IPS-20b (cell line): Measurements from ENCODE around the gene REEP6.
"Not testable (repeated sequence)": the region's sequence is repeated elsewhere in the genome, so short reads cannot be mapped to it uniquely, and the experiment has no call there.

ENCODE experiments used
- H3K27ac ChIP-seq: one replicate; pipeline ENCODE4 v1.5.1; 2013; ENCODE audit warnings: low read length
- H3K27me3 ChIP-seq: 2 replicates; pipeline ENCODE4 v1.6.1; 2013; ENCODE audit warnings: mild to moderate bottlenecking, low read length, inconsistent platforms; ENCODE audit not compliant: insufficient read depth
- H3K36me3 ChIP-seq: 2 replicates; pipeline ENCODE4 v1.6.1; 2013; ENCODE audit warnings: low read depth, mild to moderate bottlenecking, inconsistent platforms, low read length, moderate library complexity; ENCODE audit not compliant: insufficient read depth
- H3K4me1 ChIP-seq: 2 replicates; pipeline ENCODE4 v1.6.1; 2013; ENCODE audit warnings: mild to moderate bottlenecking, control low read depth, inconsistent platforms, low read length, moderate library complexity; ENCODE audit not compliant: insufficient read depth
- H3K4me3 ChIP-seq: 2 replicates; pipeline ENCODE4 v1.5.1; 2013; ENCODE audit warnings: mild to moderate bottlenecking, low read length, inconsistent platforms
- H3K9ac ChIP-seq: 2 replicates; pipeline ENCODE4 v1.6.1; 2013; ENCODE audit warnings: low read depth, mild to moderate bottlenecking, inconsistent platforms, low read length, moderate library complexity
- H3K9me3 ChIP-seq: 2 replicates; pipeline ENCODE4 v1.6.1; 2013; ENCODE audit warnings: mild to moderate bottlenecking, low read depth, low read length, inconsistent platforms; ENCODE audit not compliant: insufficient read depth

The REEP6 gene

DNA sequence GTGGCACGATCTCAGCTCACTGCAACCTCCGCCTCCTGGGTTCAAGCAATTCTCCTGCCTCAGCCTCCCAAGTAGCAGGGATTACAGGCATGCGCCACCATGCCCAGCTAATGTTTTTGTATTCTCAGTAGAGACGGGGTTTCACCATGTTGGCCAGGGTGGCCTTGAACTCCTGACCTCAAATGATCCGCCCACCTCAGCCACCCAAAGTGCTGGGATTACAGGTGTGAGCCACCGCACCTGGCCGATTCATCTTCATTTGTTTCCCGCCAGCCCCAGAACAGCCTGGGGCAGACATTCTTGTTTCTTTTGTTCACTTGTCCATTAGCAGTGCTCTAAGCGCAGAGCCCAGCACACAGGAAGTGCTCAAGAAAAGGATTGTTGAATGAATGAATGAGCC, 13.9 kb upstream of the REEP6 start:
- H3K4me1 ChIP-seq, H3K9ac ChIP-seq, H3K4me3 ChIP-seq, H3K27ac ChIP-seq, H3K9me3 ChIP-seq, H3K36me3 ChIP-seq: not testable (repeated sequence)
- peaks cover 18% of the 10 kb centered on the region for H3K27me3 ChIP-seq

DNA sequence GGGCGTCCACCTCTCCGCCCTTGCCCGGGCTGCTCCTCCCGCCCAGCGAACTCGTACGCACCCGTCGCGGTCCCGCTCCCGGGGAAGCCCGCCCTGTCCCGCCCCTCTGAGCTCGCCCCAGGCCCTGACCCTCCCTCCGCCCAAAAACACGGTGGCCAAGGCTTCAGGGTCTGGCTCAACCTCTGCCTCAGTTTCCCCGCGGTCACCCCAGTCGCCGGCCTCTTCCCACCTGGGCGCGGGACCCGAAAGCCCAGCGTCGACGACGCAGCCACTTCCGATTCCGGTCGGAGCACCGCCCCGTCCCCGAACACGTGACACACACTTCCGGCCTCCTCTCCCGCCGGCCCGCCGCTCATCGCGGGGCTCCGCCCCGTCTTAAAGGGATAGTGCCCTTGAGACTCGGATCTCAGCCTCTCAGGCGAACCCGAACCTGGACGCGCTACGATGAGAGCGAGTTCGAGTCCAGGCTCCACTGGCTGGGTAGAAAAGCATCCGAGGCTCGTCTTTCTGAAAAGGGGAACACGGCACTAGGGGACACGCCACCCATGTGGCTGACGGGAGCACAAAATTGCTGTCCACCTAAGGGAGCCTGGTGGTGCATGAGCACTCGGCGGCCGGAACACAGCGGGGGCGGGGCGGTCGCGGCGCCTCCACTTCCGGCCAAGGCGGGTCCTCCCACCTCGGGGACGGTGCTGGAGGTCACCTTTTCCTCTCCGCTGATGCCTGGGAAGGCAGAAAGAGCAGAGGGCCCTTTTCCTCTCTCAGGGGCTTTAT, 11.9 kb upstream of the REEP6 start, which contains the start of gene C19orf25:
Gene C19orf25 (minus strand): TSS at position 282 of the 774 bp plus-strand sequence. CDS start 312 bp downstream, outside the sequence.
- H3K9me3 ChIP-seq: no peaks in the 10 kb centered on the region
- H3K27me3 ChIP-seq: no peaks in the 10 kb centered on the region
- H3K27ac ChIP-seq: peak within 1 kb of the TSS; percentile 85
- no peaks in the 10 kb centered on the region for H3K36me3 ChIP-seq
- H3K4me1 ChIP-seq: no peaks in the 10 kb centered on the region
- peak within 1 kb of the TSS; percentile 73 for H3K4me3 ChIP-seq
- peak within 1 kb of the TSS; percentile 72 for H3K9ac ChIP-seq

DNA sequence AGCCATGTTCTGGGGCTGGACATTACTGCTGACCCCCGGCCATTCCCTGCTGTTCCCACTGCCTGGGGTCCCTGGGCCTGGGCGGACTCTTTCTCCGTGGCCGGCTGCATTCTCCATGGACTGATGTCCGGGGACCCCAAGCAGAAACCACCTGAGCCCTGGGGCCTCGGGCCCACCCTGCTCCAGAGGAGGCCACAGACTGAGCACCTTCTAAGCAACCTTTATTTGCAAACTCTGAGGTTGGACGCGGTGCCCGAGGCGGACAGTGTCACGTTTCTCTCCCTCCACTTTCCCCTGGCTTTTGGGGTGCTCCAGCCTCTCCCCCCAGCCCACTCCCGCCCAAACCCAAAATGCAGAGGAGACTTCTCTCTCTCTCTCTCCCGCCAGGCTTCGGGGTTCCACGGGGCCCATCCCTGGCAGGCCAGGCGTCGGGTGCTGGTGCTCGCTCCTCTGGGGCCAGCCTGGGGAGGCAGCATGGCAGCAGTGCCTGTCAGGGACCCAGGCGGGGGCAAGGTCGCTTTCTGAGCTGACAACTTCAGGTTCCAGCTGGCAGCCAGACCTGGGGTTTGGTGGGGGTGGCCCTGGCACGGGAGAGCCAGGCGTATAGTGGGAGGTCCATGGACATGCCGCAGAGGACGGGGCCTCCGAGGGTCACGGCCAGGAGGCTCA, 9.6 kb upstream of the REEP6 start:
- no peaks in the 10 kb centered on the region for H3K4me1 ChIP-seq
- no peaks in the 10 kb centered on the region for H3K27me3 ChIP-seq
- H3K4me3 ChIP-seq: no peak overlapping the region
- H3K9ac ChIP-seq: no peak overlapping the region
- H3K27ac ChIP-seq: no peak overlapping the region
- no peaks in the 10 kb centered on the region for H3K9me3 ChIP-seq
- H3K36me3 ChIP-seq: no peaks in the 10 kb centered on the region

DNA sequence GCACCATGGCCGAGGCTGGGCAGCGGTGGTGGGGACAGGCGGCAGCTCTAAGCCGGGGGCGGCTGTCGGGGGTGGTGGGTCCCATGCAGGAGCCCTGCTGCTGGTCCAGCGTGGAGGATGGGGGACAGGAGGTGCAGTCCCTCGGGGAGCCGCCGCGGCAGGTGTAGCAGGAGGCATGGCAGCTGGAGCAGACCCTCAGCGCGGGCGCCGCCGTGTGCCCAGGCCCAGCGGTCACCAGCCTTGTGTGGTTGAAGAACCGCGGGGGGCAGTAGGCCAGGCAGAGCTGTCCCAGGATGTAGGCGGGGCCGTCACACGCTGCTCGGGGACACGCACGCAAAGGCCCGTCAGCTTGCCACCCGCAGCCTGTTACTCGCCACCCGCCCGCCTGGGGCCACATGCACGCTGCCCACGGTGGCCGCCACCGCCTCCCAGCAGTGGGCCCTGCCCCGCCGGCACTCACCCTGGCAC, 9.1 kb upstream of the REEP6 start:
- Histone ChIP-seq H3K4me1 (no peaks in the 10 kb centered on the region), H3K9ac (no peak overlapping the region)

DNA sequence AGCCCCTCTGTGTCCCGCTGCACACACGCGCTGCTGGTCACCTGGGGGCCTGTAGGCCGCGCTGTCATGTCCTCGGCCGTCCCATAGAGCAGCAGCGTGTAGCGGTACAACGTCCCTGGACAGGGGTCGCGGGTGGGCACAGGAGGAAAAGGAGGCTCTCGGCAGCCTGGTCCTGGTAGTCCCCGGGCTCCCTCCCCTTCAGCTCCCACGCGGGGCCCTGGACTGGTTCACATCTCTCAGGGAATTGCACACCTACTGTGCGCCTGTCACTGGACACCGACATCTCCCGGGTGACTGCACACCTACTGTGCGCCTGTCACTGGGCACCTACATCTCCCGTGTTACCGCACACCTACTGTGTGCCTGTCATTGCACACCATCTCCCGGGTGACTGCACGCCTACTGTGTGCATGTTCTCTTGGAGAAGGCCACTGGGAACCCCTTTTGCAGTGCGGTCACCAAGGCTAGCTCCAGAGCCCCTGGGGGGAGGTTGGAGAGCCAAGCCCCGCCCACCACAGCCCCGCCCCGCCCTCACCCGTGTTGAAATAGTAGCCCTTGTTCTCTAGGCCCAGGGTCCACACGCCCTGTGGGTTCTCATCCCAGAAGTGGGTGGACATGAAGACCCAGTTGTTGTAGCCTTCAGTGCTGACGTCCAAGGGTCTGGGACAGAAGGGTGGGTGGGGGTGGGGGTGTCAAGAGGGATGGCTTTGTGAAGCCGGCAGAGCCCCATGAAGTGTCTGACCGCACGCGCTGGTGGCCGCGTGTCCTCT, 8.4 kb upstream of the REEP6 start:
- Histone ChIP-seq H3K4me1 (no peaks in the 10 kb centered on the region), H3K27me3 (no peaks in the 10 kb centered on the region), H3K9me3 (no peaks in the 10 kb centered on the region), H3K36me3 (no peaks in the 10 kb centered on the region), H3K27ac (no peak overlapping the region), H3K9ac (no peak overlapping the region), H3K4me3 (no peak overlapping the region)

More for the DNA sequence above, 9.1 kb upstream of the REEP6 start:
- Histone ChIP-seq H3K27me3 (no peaks in the 10 kb centered on the region), H3K27ac (no peak overlapping the region), H3K9me3 (no peaks in the 10 kb centered on the region), H3K4me3 (no peak overlapping the region), H3K36me3 (no peaks in the 10 kb centered on the region)

DNA sequence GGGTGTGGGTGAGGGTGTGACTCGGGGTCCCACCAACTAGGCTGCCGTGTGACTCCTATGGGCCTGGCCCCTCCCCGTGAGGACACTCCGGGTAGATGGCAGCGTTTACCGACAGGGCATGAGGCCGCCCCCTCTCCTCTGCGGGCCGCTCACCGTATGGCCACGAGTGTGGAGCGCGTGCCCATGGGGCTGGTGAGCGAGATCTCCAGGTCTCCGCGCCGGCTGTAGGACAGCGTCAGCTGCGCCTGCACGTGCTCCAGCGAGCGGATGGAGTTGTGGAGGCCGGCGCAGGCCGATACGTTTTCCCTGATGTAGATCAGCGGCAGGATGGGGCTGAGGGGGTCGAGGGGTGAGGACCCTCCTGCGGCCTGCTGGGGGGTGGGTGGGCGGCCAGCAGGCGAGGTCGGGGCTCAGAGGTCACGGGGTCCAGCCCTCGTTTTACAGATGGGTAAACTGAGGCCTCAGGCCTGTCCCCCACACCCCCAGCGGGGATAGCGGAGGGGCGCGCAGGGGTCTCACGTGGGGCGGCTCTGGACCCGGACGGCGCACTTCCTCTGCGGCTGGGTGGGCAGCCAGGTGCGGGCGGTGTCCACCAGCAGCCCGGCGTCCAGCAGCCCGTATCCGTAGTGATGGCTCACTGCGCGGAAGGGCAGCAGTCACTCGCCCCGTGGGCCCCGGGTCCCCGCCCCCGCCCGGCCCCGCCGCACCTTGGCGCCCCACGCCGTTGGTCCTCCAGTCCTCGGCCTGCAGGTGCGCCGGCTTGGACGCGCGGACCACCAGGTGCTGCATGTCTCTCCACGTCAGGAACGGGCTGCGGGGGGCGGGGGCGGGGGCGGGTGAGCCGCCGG, 7.6 kb upstream of the REEP6 start:
- Histone ChIP-seq H3K9me3 (no peaks in the 10 kb centered on the region), H3K4me1 (no peaks in the 10 kb centered on the region), H3K36me3 (no peaks in the 10 kb centered on the region), H3K27me3 (no peaks in the 10 kb centered on the region), H3K4me3 (no peak overlapping the region), H3K27ac (no peak overlapping the region), H3K9ac (no peak overlapping the region)

DNA sequence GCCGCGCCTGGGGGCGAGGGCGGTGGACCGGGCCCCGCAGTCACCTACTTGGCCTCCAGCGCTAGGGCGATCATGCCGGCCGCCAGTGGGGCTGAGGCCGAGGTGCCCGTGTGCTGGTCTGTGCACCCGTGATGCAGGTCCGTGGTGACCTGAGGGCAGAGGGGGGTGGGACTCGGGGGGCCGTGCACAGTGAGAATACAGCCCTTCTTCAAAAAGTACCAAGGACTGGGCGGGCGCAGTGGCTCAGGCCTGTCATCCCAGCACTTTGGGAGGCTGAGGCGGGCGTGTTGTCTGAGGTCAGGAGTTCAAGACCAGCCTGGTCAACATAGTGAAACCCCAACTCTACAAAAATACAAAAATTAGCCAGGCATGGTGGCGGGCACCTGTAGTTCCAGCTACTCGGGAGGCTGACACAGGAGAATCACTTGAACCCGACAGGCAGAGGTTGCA, 7.0 kb upstream of the REEP6 start:
- no peaks in the 10 kb centered on the region for H3K4me1 ChIP-seq
- H3K9me3 ChIP-seq: no peaks in the 10 kb centered on the region
- no peak overlapping the region for H3K4me3 ChIP-seq
- H3K27me3 ChIP-seq: no peaks in the 10 kb centered on the region
- H3K36me3 ChIP-seq: no peaks in the 10 kb centered on the region
- no peak overlapping the region for H3K9ac ChIP-seq
- H3K27ac ChIP-seq: no peak overlapping the region

DNA sequence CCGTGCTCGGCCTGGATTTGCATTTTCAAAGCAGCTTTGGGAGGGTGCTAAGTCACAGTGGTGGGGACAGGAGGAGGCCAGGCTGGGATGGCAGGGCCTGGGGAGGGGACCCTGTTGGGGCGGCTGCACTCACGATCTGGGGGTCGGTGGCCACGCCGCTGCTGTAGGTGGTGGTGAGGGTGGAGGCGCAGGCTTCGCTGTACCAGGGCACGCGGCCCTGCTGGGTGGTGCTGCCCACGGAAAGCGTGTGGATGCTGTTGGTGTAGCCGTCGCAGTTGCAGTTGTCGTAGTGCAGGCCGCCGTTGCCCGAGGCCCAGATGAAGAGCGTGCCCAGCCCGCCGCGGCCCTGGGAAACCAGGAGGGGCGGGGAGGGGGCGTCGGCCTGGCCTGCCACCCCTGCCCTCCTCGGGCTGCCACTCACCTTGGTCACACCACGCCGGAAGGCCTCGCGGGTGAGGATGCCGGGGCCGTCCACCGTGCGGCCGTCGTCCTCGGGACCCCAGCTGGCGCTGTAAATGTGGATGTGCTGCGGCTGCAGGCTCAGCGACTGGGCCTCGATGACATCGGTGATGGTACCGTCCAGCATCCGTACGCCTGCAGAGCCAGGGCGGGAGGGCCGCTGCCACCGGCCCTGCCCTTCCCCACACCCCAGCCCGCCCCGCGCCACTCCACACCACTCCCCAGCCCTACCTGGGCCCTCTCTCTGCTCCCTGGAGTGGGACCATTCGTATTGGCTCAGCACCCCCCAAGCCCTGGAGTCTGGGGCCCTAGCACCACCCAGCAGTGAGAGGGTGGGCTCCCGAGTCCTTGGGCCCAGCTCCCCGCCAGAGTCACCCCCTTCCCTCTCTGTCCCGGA, 4.0 kb upstream of the REEP6 start:
- H3K27me3 ChIP-seq: peaks cover 9% of the 10 kb centered on the region
- H3K9me3 ChIP-seq: no peaks in the 10 kb centered on the region
- no peak overlapping the region for H3K9ac ChIP-seq
- no peak overlapping the region for H3K4me3 ChIP-seq
- H3K36me3 ChIP-seq: no peaks in the 10 kb centered on the region
- H3K27ac ChIP-seq: no peak overlapping the region
- no peaks in the 10 kb centered on the region; the same call in 1 of the 2 replicates for H3K4me1 ChIP-seq

DNA sequence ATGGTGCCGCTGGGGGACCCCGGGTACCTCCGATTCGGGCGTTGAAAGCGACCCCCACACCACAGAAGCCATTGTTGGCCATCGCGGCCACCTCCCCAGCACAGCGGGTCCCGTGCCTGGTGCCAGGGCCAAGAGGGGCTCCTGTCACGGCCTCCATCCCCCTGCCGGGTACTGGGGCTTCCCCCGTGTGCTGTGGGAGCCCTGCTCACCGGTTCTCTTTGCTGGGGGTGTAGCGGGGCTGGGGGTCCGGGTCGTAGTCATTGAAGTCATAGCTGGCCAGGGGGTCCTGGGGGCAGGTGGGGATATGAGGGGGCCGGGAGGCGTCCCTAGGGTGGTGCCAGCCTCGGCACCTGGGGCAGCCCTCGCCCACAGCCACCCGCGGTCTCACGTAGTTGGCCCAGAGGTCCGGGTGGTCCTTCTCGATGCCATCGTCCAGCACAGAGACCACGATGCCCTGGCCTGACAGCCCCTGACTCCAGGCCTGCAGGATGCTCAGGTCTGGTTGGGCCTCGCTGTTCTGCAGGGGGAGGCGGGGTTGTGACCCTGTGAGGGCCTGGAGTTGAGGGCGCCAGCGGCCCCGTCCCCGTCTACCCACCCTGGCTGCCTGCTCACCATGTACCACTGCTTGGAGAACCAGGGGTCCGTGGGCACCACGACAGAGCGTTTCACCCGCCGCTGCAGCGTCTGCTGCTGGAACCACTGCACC, 3.3 kb upstream of the REEP6 start:
- H3K27ac ChIP-seq: no peak overlapping the region

DNA sequence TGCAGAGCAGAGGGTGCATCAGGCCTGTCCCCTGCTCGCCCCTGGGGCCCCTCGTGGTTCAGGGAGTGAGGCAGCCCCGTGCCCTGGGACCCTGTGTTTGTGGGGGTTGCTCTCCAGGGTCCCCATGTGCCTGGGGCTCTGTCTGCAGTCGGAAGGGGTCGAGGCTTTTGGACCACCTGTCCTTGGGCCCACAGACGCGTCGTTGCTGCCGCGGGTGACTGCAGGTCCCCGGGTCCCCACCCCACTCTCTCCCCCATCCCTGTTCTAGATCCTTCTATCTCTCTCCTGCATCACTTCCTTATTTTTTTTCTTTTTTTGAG, 2.7 kb upstream of the REEP6 start:
- Histone ChIP-seq H3K27me3 (peaks cover 22% of the 10 kb centered on the region), H3K4me1 (no peaks in the 10 kb centered on the region; the same call in 1 of the 2 replicates)

More for the DNA sequence above, 3.3 kb upstream of the REEP6 start:
- Histone ChIP-seq H3K36me3 (no peaks in the 10 kb centered on the region), H3K9me3 (no peaks in the 10 kb centered on the region), H3K4me1 (no peaks in the 10 kb centered on the region; the same call in 1 of the 2 replicates), H3K27me3 (peaks cover 17% of the 10 kb centered on the region), H3K4me3 (no peak overlapping the region), H3K9ac (no peak overlapping the region)

More for the DNA sequence above, 2.7 kb upstream of the REEP6 start:
- Histone ChIP-seq H3K9ac (no peak overlapping the region), H3K27ac (no peak overlapping the region), H3K9me3 (no peaks in the 10 kb centered on the region), H3K36me3 (no peaks in the 10 kb centered on the region), H3K4me3 (no peak overlapping the region)
